Measurements from ENCODE around the gene TLX2.

The TLX2 gene

GRCh38 chr2:74497777-74498499, 16.3 kb upstream of the TLX2 start:
- no peaks in the 10 kb centered on the region for H4K20me1 ChIP-seq (ENCODE audit: insufficient read depth, low read length)
- no peak for DNase-seq
- H3K4me1 ChIP-seq (ENCODE audit: low read length), result no peaks in the 10 kb centered on the region
- no peaks in the 10 kb centered on the region for H3K9me2 ChIP-seq (replicated peaks; ENCODE audit: insufficient read depth, low read length)
- peak overlapping the region; percentile 71 for H3K4me2 ChIP-seq (ENCODE audit: low read depth, low read length)
- H3F3A ChIP-seq (ENCODE audit: insufficient read depth, low read length), result 0 out of 2 replicates have a peak, but pooled peaks cover 3% of the 10 kb centered on the region
- no peak overlapping the region for H3K27ac ChIP-seq (ENCODE audit: low read length)
- no peaks in the 10 kb centered on the region for H3K79me2 ChIP-seq (ENCODE audit: low read length)
- H2AFZ ChIP-seq (ENCODE audit: low read length), result peak overlapping the region; percentile 61
- H3K36me3 ChIP-seq (replicated peaks; ENCODE audit: insufficient read depth, low read length), result no peaks in the 10 kb centered on the region
- H3K9me3 ChIP-seq (replicated peaks; ENCODE audit: insufficient read depth, low read length), result no peaks in the 10 kb centered on the region
- TF ChIP-seq CTCF (IDR thresholded peaks at IDR 0.05; ENCODE audit: low read length) (no peak), EZH2phosphoT487 (IDR thresholded peaks at IDR 0.05; ENCODE audit: low read length) (no peak), EZH2 (optimal IDR thresholded peaks at IDR 0.05; ENCODE audit: low read depth, low read length) (no peak)
- no peak overlapping the region for H3K9ac ChIP-seq (ENCODE audit: low read length)
- peak overlapping the region; percentile 49 for H3K4me3 ChIP-seq (ENCODE audit: low read length)
- H3K27me3 ChIP-seq (replicated peaks; ENCODE audit: insufficient read depth, low read length), result peaks cover 25% of the 10 kb centered on the region

GRCh38 chr2:74498500-74499266, 15.6 kb upstream of the TLX2 start:
- no peaks in the 10 kb centered on the region for H3K9me2 ChIP-seq (replicated peaks; ENCODE audit: insufficient read depth, low read length)
- H3K36me3 ChIP-seq (replicated peaks; ENCODE audit: insufficient read depth, low read length), result no peaks in the 10 kb centered on the region
- H3K9ac ChIP-seq (ENCODE audit: low read length), result no peak overlapping the region
- H3K4me3 ChIP-seq (ENCODE audit: low read length), result peak overlapping the region; percentile 49; the same call in 1 of the 2 replicates
- no peaks in the 10 kb centered on the region for H3K79me2 ChIP-seq (ENCODE audit: low read length)
- no peak for DNase-seq
- H3K9me3 ChIP-seq (replicated peaks; ENCODE audit: insufficient read depth, low read length), result no peaks in the 10 kb centered on the region
- H3K27ac ChIP-seq (ENCODE audit: low read length), result no peak overlapping the region
- H3K4me2 ChIP-seq (ENCODE audit: low read depth, low read length), result peak overlapping the region; percentile 71
- H3F3A ChIP-seq (ENCODE audit: insufficient read depth, low read length), result 0 out of 2 replicates have a peak, but pooled peaks cover 3% of the 10 kb centered on the region
- H2AFZ ChIP-seq (ENCODE audit: low read length), result peak overlapping the region; percentile 61
- TF ChIP-seq EZH2 (optimal IDR thresholded peaks at IDR 0.05; ENCODE audit: low read depth, low read length) (no peak), EZH2phosphoT487 (IDR thresholded peaks at IDR 0.05; ENCODE audit: low read length) (no peak), CTCF (IDR thresholded peaks at IDR 0.05; ENCODE audit: low read length) (no peak)
- no peaks in the 10 kb centered on the region for H4K20me1 ChIP-seq (ENCODE audit: insufficient read depth, low read length)
- H3K4me1 ChIP-seq (ENCODE audit: low read length), result peaks cover 5% of the 10 kb centered on the region; the same call in 1 of the 2 replicates
- peaks cover 25% of the 10 kb centered on the region for H3K27me3 ChIP-seq (replicated peaks; ENCODE audit: insufficient read depth, low read length)

GRCh38 chr2:74499267-74499939, 14.8 kb upstream of the TLX2 start, which contains the start of gene LBX2:
Gene LBX2, minus strand, starts transcription at chr2:74499603. Its CDS starts 66 bp downstream, at chr2:74499537.
- Histone ChIP-seq H3K9ac (ENCODE audit: low read length) (no peak within 1 kb of the TSS), H2AFZ (ENCODE audit: low read length) (peak within 1 kb of the TSS; percentile 61), H3K27me3 (replicated peaks; ENCODE audit: insufficient read depth, low read length) (peaks cover 25% of the 10 kb centered on the region), H3K4me2 (ENCODE audit: low read depth, low read length) (peak within 1 kb of the TSS; percentile 71), H4K20me1 (ENCODE audit: insufficient read depth, low read length) (no peaks in the 10 kb centered on the region), H3K4me1 (ENCODE audit: low read length) (peaks cover 6% of the 10 kb centered on the region; the same call in 1 of the 2 replicates), H3K9me2 (replicated peaks; ENCODE audit: insufficient read depth, low read length) (no peaks in the 10 kb centered on the region), H3F3A (ENCODE audit: insufficient read depth, low read length) (0 out of 2 replicates have a peak, but pooled peaks cover 6% of the 10 kb centered on the region), H3K4me3 (ENCODE audit: low read length) (peak within 1 kb of the TSS; percentile 49; the same call in 1 of the 2 replicates), H3K79me2 (ENCODE audit: low read length) (no peaks in the 10 kb centered on the region), H3K36me3 (replicated peaks; ENCODE audit: insufficient read depth, low read length) (no peaks in the 10 kb centered on the region), H3K27ac (ENCODE audit: low read length) (no peak within 1 kb of the TSS), H3K9me3 (replicated peaks; ENCODE audit: insufficient read depth, low read length) (no peaks in the 10 kb centered on the region)
- TF ChIP-seq EZH2 (optimal IDR thresholded peaks at IDR 0.05; ENCODE audit: low read depth, low read length), result no peak
- TF ChIP-seq EZH2phosphoT487 (IDR thresholded peaks at IDR 0.05; ENCODE audit: low read length), result no peak
- TF ChIP-seq CTCF (IDR thresholded peaks at IDR 0.05; ENCODE audit: low read length), result no peak
- no peak for DNase-seq
